Measurements from ENCODE around the gene TRMT10B.
"Not testable (repeated sequence)": the region's sequence is repeated elsewhere in the genome, so short reads cannot be mapped to it uniquely, and the experiment has no call there.

TRMT10B gene

GRCh38 chr9:37800631-37801286 lies 47.2 kb downstream of the TRMT10B start, which contains the start of gene DCAF10:
TSS of gene DCAF10 (plus strand) at chr9:37800797. CDS start at chr9:37800867, 70 bp downstream.
- peak within 1 kb of the TSS; percentile 88 for H3K4me3 ChIP-seq
- DNase-seq (ENCODE audit: low spot score) = peak; percentile 89
- peak within 1 kb of the TSS; percentile 81 to 95 for H3K27ac ChIP-seq
- no peak for TF ChIP-seq CTCF (IDR thresholded peaks at IDR 0.05)

- Histone ChIP-seq H3K27ac (peak overlapping the region; percentile 81 to 95), H3K4me3 (peak overlapping the region; percentile 88)
- TF ChIP-seq CTCF (IDR thresholded peaks at IDR 0.05) = no peak
- no peak for DNase-seq (ENCODE audit: low spot score)
Observed at GRCh38 chr9:37801287-37801850, 47.8 kb downstream of the TRMT10B start.

- DNase-seq (ENCODE audit: low spot score) = no peak
- no peak for TF ChIP-seq CTCF (IDR thresholded peaks at IDR 0.05)
- no peak overlapping the region for H3K27ac ChIP-seq
- peak overlapping the region; percentile 88 for H3K4me3 ChIP-seq
Observed at GRCh38 chr9:37801959-37802711, 48.5 kb downstream of the TRMT10B start.

- Histone ChIP-seq H3K27ac (no peak overlapping the region), H3K4me3 (no peak overlapping the region)
- no peak for DNase-seq (ENCODE audit: low spot score)
- TF ChIP-seq CTCF (IDR thresholded peaks at IDR 0.05) = no peak
Observed at GRCh38 chr9:37806271-37806670, 52.7 kb downstream of the TRMT10B start.

- not testable (repeated sequence) for DNase-seq (ENCODE audit: low spot score); H3K27ac ChIP-seq; H3K4me3 ChIP-seq
Observed at GRCh38 chr9:37809676-37810075, 56.1 kb downstream of the TRMT10B start.

- no peak for TF ChIP-seq CTCF (IDR thresholded peaks at IDR 0.05)
- no peak overlapping the region for H3K27ac ChIP-seq
Observed at GRCh38 chr9:37811906-37812476, 58.4 kb downstream of the TRMT10B start.

GRCh38 chr9:37812773-37813379 lies 59.3 kb downstream of the TRMT10B start:
- no peak for DNase-seq (ENCODE audit: low spot score)
- no peak for TF ChIP-seq CTCF (IDR thresholded peaks at IDR 0.05)
- no peak overlapping the region for H3K27ac ChIP-seq
- H3K4me3 ChIP-seq = no peak overlapping the region

More at GRCh38 chr9:37811906-37812476, 58.4 kb downstream of the TRMT10B start:
- no peak for DNase-seq (ENCODE audit: low spot score)
- no peak overlapping the region for H3K4me3 ChIP-seq
